H1 (cell line): ENCODE measurements around the gene LTBP1. TPM values are rescaled to one million over a fixed set of nuclear protein-coding genes. Genes with fewer than 3 reads are reported as not detected.

Source experiments
- BRCA1 ChIP-seq: IDR thresholded peaks from 2 replicates; pipeline ENCODE4 v1.6.1; 2012; ENCODE audit warnings: low read depth, low read length, improper control_type of control experiment
- CTBP2 ChIP-seq: IDR thresholded peaks from 2 replicates; pipeline ENCODE4 v1.7.0; 2011; ENCODE audit warnings: borderline replicate concordance, mild to moderate bottlenecking, moderate library complexity, mixed read lengths, low read length; ENCODE audit not compliant: insufficient read depth, insufficient read length
- E2F6 ChIP-seq: IDR thresholded peaks from 2 replicates; pipeline ENCODE4 v1.6.1; 2012; ENCODE audit warnings: inconsistent platforms
- KDM1A ChIP-seq: fragments of 200-600, 300-600 bp; sonication (generic); IDR thresholded peaks from 2 replicates; pipeline ENCODE4 v1.7.1; 2016; ENCODE audit warnings: mild to moderate bottlenecking, low read length, borderline replicate concordance
- PHF8 ChIP-seq: fragments of 200-600 bp; sonication (generic); conservative IDR thresholded peaks from 2 replicates; pipeline ENCODE4 v1.7.1; 2012; ENCODE audit warnings: low read depth, mild to moderate bottlenecking, inconsistent platforms, low read length, moderate library complexity
- RAD21 ChIP-seq, 2 experiments: IDR thresholded peaks in 1 of 2; conservative IDR thresholded peaks in 1 of 2; 2 replicates each; pipeline ENCODE4 v1.6.1; 2011; ENCODE audit warnings: low read depth in 2 of 2, low read length in 2 of 2, improper control_type of control experiment in 1 of 2, inconsistent platforms in 1 of 2, mild to moderate bottlenecking in 1 of 2, moderate library complexity in 1 of 2
- TEAD4 ChIP-seq: IDR thresholded peaks from 2 replicates; pipeline ENCODE4 v1.6.1; 2012; ENCODE audit warnings: low read depth, low read length, inconsistent platforms, mixed read lengths
- polyA plus RNA-seq, 7 experiments: library from polyadenylated mRNA; depleted of rRNA in 3 of 7; stranded (reverse) in 5 of 7; unstranded in 2 of 7; fragments of >200 nt in 5 of 7; fragments of 200-250 nt in 2 of 7; gene quantifications; 1 replicate in 5 of 7; 2 replicates in 1 of 7; 4 replicates in 1 of 7; pipeline versions ENCODE4 v1.2.1 to v1.2.3, GENCODE V29; 2011 to 2013; ENCODE audit warnings: missing spikeins in 2 of 7, mixed read lengths in 2 of 7
- total RNA-seq: library from RNA; stranded (reverse); fragmentation: NEBNext Ultra II Directional; extraction: Animal tissue kit (Norgen Biotek cat#: 25700); gene quantifications from 2 replicates; pipeline ENCODE4 v1.2.1, GENCODE V29; 2021
- TF ChIP-seq, protein P1 (sequence below): IDR thresholded peaks from 2 replicates; pipeline ENCODE4 v1.6.1; 2012; ENCODE audit warnings: inconsistent platforms

The LTBP1 gene
- total and polyA plus RNA-seq, 2 of the 8 experiments (the other 6 are each of a cell fraction or from before 2014, with no cell fraction given): 15.4 to 24.7 TPM

DNA sequence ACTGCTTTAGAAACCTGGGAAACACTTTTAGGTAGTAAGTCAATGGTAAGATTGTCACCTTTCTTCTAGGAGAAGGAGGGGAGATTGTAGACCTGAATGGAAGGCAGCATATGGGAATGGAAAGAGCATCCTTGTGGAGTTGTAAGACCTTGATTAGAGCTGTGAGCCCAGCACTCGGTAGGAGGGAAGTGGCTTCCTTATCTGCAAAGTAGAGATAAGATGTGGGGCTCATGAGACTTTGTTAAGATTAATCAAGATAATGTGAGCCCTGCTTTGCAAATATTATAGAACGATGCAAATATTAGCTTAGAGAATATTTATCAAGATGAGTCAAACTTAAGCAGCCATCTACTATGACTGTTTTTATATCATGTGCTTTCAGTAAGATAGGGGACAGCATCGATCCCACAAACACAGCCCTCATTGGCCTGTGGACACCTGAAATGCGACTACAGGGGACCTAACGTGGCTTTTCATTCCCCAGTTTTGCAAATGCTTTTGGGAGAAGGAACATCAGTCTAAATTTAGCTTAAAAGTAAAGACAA is 243.7 kb downstream of the LTBP1 start (continued):
- TF ChIP-seq BRCA1 (no peak), KDM1A (no peak), CTBP2 (no peak), E2F6 (no peak), PHF8 (no peak), TEAD4 (no peak), RAD21 (IDR thresholded peaks at IDR 0.05 in 1 of 2, conservative IDR thresholded peaks at IDR 0.05 in 1 of 2; ENCODE audit: low read depth in 2 of 2, low read length in 2 of 2) (no peak)
- TF ChIP-seq, protein P1, sequence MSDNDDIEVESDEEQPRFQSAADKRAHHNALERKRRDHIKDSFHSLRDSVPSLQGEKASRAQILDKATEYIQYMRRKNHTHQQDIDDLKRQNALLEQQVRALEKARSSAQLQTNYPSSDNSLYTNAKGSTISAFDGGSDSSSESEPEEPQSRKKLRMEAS: no peak
- TF ChIP-seq, all 59 proteins: peak for 0
